Activated naive CD4-positive, alpha-beta T cell (primary cell): Measurements from ENCODE around the gene CHD8.
"Not testable (repeated sequence)": the region's sequence is repeated elsewhere in the genome, so short reads cannot be mapped to it uniquely, and the experiment has no call there.

Experiments used
- DNase-seq, 4 experiments: peaks; one replicate each; lab custom pipeline; 2025; lab: John Stamatoyannopoulos, UW

The CHD8 gene

DNA sequence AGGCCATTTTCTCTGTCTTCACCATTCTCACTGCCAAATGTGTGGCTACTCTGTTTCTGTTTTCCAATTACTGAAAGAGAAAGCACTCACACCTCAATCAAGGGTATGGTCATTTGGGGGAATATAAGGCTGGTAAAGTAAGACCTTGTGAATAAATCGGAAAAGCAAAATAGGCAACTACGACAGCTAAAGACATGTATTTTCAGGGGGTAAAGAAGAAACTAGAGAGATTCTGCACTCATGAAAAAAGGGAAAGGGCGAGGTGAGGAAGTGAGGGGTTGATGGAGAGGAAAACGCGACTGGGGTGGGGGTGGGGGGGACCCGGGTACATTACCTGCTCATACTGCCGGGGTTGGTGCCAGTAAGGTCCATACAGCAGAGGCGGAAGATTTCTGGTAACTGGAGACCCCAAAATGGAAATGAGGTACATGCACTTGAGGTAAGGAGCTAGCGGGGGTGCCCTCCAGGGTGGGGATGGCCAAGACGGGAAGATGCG, 19.3 kb downstream of the CHD8 start:
- no peak for DNase-seq

GRCh38 chr14:21431126-21431525, 24.8 kb downstream of the CHD8 start:
- DNase-seq = no peak

DNA sequence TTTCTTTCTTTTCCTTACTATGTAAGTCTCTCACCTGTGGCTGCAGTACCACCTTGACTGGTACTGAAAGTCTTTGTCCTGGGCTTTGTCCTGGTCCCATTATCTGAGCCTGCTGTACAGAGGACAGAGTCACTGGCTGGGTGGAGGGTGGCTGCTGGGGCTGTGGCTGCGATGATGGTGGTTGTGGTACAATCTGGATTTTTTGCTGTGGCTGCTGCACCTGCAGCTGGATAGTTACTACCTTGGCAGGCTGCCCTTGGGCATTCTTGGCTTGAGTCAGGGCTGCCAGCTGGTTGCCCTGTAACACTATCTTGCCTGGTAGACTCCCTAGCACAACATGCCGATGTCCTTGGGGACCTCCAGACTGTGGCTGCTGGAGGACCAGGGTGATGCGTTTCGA, 27.0 kb downstream of the CHD8 start:
- DNase-seq = no peak

DNA sequence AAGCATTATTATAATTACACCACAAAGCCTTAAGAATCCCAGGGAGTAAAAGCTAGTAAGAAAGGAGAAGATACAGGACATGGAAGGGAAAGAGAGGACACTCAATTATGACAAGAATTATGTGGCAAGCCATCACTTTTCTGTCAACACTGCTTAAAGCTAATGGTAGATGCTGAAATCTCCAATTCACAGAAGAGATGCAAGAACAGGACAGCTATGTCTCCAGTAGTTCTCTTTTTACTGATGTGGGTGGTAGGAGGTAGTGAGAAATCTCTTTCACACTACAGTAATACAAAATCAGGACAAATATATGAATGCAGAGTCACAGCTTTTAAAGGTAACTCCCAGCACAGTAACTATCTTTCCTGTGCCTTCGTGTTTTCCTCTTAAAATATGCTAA, 29.2 kb downstream of the CHD8 start:
- DNase-seq = no peak

DNA sequence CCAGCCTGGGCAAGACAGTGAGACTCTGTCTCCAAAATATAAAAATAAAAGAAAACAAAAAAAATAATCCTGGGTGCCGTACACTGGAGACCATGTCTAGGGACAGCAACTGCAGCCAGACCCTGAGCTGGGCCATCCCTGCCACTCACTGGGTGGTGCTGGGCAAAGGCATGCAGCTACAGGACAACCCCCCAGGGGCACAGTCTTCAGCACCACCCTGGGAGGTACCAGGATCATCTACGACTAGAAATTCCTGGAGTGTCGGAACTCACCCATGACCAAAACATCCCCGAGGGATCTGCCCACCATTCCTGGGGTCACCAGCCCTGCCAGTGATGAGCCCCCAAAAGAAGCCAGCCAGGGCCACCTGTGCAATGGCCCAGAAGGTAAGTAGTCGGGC, 36.4 kb downstream of the CHD8 start:
- DNase-seq = no peak

DNA sequence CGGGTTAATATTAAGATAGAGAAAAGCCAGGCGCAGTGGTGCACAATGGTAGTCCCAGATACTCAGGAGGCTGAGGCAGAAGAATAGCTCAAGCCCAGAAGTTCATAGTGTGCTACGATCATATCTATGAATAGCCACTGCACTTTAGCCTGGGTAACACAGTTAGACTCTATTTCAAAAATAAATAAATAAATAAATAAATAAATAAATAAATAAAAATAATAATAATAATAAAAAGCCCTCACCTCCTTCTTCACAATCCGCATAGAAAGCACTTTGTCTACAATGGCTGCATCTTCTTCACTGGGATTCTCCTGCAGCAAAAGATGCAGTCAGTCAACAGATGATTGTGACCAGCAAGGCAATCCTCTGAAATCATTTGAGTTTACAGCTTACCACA, 40.6 kb downstream of the CHD8 start:
- DNase-seq = no peak

DNA sequence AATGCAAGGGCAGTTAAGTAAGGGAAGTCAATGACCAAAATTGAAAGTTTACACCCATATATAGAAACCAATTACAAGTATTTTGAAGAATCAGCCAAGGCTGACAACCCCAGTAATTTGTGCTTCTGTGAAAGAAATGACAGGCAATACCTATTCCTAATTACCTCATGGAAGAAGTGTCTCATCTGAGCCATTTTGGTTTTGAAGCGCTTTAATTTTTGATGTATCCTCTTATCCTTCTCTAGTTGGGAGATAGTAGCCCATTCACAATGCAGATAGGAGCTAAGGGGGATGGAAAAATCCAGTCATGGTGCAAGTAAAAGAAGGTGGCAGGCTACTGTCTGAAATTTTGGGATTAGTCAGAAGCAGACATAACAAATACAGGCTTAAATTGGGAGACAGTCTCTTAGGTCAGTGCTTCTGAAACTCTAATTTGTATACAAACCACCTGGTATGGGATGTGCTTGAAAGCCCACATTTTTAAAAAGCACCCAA, 41.7 kb downstream of the CHD8 start:
- DNase-seq = no peak

DNA sequence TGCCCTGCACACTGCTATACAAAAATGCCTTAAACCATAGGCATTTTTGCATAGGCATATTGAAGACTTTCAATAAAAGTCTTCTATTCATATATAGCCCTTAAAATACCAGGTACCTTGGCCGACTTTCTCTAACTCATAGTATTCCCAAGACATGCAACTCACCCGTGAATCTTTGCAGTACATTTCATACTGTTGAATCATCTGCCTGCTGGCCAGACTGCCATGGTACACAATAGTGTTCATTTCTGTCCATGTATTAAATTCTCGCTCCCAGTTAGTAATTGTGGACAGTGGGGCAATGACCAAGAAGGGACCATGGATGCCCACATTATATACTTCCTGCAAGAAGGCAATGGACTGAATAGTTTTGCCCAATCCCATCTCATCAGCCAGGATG, 47.8 kb downstream of the CHD8 start:
- no peak for DNase-seq

- no peak for DNase-seq
Measured at GRCh38 chr14:21406213-21406612, 49.7 kb downstream of the CHD8 start.

- no peak for DNase-seq
Measured at GRCh38 chr14:21405097-21405496, 50.8 kb downstream of the CHD8 start.

DNA sequence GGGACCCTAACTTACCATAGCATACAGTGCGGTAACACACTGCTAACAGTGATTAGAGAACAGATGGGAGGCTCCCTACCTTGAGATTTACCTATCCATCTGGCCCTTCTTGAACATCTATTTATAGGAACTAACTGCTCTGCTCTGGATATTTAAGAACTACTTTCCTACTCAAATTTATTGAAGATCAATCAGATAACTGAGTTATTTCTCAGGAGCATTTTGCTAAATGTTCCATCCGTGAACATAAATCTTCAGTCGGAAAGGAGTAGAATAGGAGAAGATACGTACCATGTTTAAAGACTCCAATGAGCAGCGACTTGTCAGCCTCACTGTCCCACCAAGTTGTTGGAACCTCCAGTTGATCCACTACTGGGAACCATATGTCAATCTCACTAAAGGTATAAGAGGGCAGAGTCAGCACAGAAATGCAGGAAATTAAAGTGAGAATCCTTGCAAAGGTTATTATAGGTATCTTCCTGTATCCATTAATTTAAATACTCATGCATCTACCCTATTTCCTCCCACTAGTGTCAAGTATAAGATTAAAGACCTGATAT, 56.5 kb downstream of the CHD8 start:
- no peak for DNase-seq

- DNase-seq = no peak
Measured at GRCh38 chr14:21398901-21399300, 57.0 kb downstream of the CHD8 start.

GRCh38 chr14:21395450-21395849, 60.5 kb downstream of the CHD8 start:
- no peak for DNase-seq

GRCh38 chr14:21385188-21385904, 70.6 kb downstream of the CHD8 start:
- no peak for DNase-seq

- DNase-seq = no peak
Measured at GRCh38 chr14:21384494-21384851, 71.5 kb downstream of the CHD8 start.

- DNase-seq = peak; percentile 74 to 83 (median 82)
Measured at GRCh38 chr14:21383848-21384493, 72.0 kb downstream of the CHD8 start, which contains the start of gene SUPT16H. TSS of gene SUPT16H (minus strand) at chr14:21384019. CDS start at chr14:21383927, 92 bp downstream.

DNA sequence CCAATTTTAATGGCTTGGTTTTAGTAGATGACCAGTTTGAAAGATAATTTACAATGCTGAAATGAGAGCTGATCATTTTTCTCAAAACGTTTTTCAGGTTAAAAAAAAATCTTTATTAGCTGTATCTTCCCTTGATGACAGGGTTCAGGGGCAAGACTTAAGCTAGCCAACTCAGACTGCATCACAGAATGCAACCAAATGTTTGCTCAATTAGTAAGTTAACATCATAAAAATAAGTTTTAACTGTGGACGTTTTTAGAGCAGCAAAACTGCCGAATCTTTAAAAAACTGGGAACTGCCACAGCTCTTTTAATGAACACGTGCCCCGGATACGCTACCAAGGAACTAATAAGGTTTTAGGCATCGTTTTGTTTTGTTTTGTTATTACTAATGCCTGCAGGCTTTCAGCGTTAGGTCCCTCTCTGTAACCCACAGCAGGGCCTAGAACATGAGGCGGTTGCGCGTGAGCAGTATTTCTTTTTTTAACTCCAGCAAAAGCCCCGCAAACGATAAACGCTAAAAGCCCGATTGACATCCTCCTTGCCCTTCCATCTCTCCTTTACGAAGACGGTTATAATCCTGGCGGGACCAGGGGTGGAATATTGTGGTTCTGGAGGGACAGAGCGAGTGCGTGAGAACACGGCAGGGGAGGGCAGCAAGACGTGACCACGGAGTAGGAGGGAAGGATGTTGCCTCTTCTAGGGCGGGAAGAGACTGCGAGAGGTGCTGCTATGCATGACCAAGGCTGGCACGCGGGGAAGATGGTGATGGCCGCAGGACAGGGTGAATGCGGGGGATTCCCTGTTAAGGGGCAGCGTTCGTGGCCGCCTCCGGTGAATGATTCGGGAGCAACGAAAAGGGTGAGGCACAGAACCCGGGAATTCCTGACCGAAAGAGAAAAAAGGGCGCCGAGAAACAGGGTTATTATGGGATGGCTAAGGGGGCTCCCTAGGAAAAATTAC, 72.8 kb downstream of the CHD8 start:
- peak; percentile 16 to 28 (median 24) for DNase-seq

GRCh38 chr14:21382095-21382494, 73.8 kb downstream of the CHD8 start:
- no peak for DNase-seq

DNA sequence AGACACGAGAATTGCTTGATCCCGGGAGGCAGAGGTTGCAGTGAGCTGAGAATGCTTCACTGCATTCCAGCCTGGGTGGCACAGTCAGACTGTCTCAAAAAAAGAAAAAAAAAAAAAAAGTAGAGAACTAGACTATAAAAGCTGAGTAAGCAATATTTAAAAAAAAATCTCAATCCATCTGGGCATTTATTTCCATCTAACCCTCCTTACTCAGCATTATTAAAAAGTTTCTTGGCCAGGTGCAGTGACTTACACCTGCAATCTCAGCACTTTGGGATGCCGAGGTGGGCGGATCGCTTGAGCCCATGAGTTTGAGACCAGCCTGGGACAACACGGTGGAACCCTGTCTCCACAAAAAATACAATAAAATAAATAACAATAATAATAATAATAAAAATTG, 76.6 kb downstream of the CHD8 start:
- DNase-seq = no peak

GRCh38 chr14:21373980-21374379, 81.9 kb downstream of the CHD8 start:
- no peak for DNase-seq

DNA sequence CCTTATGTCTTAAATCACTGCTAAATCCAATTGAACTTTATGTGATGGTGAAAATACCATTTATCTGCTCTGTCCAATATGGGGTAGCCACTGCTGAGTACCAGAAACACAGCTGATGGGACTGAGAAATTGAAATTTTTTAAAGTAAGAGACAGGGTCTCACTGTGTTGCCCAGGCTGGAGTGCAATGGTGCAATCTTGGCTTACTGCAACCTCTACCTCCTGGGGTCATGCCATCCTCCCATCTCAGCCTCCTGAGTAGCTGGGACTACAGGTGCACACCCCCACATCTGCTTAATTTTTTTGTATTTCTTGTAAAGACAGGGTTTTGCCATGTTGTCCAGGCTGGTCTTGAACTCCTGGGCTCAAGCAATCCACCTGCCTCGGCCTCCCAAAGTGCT, 83.1 kb downstream of the CHD8 start:
- not testable (repeated sequence) for DNase-seq
